ENCODE data around the gene CSGALNACT2. TPM values are rescaled to one million over a fixed set of nuclear protein-coding genes. Genes with fewer than 3 reads are reported as not detected.

Gene CSGALNACT2
- total RNA-seq, 1 donor, result 31.8 TPM

- H3K27me3 ChIP-seq (ENCODE audit: insufficient read depth, low read length), result no peaks in the 10 kb centered on the region
- no peaks in the 10 kb centered on the region for H3K9me3 ChIP-seq (ENCODE audit: low read depth, low read length)
- H3K36me3 ChIP-seq (ENCODE audit: insufficient read depth, low read length), result peaks cover 5% of the 10 kb centered on the region
- DNase-seq (ENCODE audit: insufficient read length, low spot score, missing footprints), result no peak
- H3K4me1 ChIP-seq (ENCODE audit: insufficient read depth, low read length), result peaks cover 27% of the 10 kb centered on the region
- H3K4me3 ChIP-seq (ENCODE audit: insufficient read depth, low read length), result no peak overlapping the region
- H3K27ac ChIP-seq (ENCODE audit: low read depth, low read length), result no peak overlapping the region
- peaks cover 81% of the 10 kb centered on the region for H3K79me2 ChIP-seq (ENCODE audit: insufficient read depth, low read length)
- TF ChIP-seq CTCF (IDR thresholded peaks at IDR 0.05; ENCODE audit: extremely low read depth, low read depth, low read length), result no peak
- no peak overlapping the region for H3K4me2 ChIP-seq (ENCODE audit: insufficient read depth, low read length)
- peaks cover 20% of the 10 kb centered on the region for H4K20me1 ChIP-seq (ENCODE audit: insufficient read depth, low read length)
- no peak overlapping the region for H2AFZ ChIP-seq (ENCODE audit: low read length)
These were observed 18.5 kb downstream of the CSGALNACT2 start for GRCh38 chr10:43156590-43157341.

GRCh38 chr10:43158636-43159035 lies 20.4 kb downstream of the CSGALNACT2 start:
- Histone ChIP-seq H3K4me1 (ENCODE audit: insufficient read depth, low read length) (peaks cover 26% of the 10 kb centered on the region), H3K4me2 (ENCODE audit: insufficient read depth, low read length) (no peak overlapping the region), H3K4me3 (ENCODE audit: insufficient read depth, low read length) (no peak overlapping the region), H3K79me2 (ENCODE audit: insufficient read depth, low read length) (peaks cover 81% of the 10 kb centered on the region), H3K27me3 (ENCODE audit: insufficient read depth, low read length) (no peaks in the 10 kb centered on the region), H4K20me1 (ENCODE audit: insufficient read depth, low read length) (peaks cover 10% of the 10 kb centered on the region), H3K27ac (ENCODE audit: low read depth, low read length) (no peak overlapping the region), H3K9me3 (ENCODE audit: low read depth, low read length) (no peaks in the 10 kb centered on the region), H3K36me3 (ENCODE audit: insufficient read depth, low read length) (peaks cover 20% of the 10 kb centered on the region), H2AFZ (ENCODE audit: low read length) (no peak overlapping the region)
- no peak for TF ChIP-seq CTCF (IDR thresholded peaks at IDR 0.05; ENCODE audit: extremely low read depth, low read depth, low read length)
- no peak for DNase-seq (ENCODE audit: insufficient read length, low spot score, missing footprints)

- TF ChIP-seq CTCF (IDR thresholded peaks at IDR 0.05; ENCODE audit: extremely low read depth, low read depth, low read length), result no peak
- Histone ChIP-seq H3K79me2 (ENCODE audit: insufficient read depth, low read length) (peaks cover 77% of the 10 kb centered on the region), H4K20me1 (ENCODE audit: insufficient read depth, low read length) (peaks cover 5% of the 10 kb centered on the region), H3K36me3 (ENCODE audit: insufficient read depth, low read length) (peaks cover 29% of the 10 kb centered on the region), H3K4me2 (ENCODE audit: insufficient read depth, low read length) (peak overlapping the region; percentile 64), H3K9me3 (ENCODE audit: low read depth, low read length) (no peaks in the 10 kb centered on the region), H3K27me3 (ENCODE audit: insufficient read depth, low read length) (no peaks in the 10 kb centered on the region), H3K4me1 (ENCODE audit: insufficient read depth, low read length) (peaks cover 26% of the 10 kb centered on the region), H3K4me3 (ENCODE audit: insufficient read depth, low read length) (peak overlapping the region; percentile 21), H2AFZ (ENCODE audit: low read length) (no peak overlapping the region), H3K27ac (ENCODE audit: low read depth, low read length) (peak overlapping the region; percentile 94)
- DNase-seq (ENCODE audit: insufficient read length, low spot score, missing footprints), result peak; percentile 87
These were observed 22.0 kb downstream of the CSGALNACT2 start for GRCh38 chr10:43160046-43160920.

GRCh38 chr10:43160921-43161255 lies 22.6 kb downstream of the CSGALNACT2 start:
- no peaks in the 10 kb centered on the region for H3K27me3 ChIP-seq (ENCODE audit: insufficient read depth, low read length)

More at GRCh38 chr10:43160921-43161255, 22.6 kb downstream of the CSGALNACT2 start:
- Histone ChIP-seq H3K27ac (ENCODE audit: low read depth, low read length) (peak overlapping the region; percentile 94), H4K20me1 (ENCODE audit: insufficient read depth, low read length) (peaks cover 5% of the 10 kb centered on the region), H3K36me3 (ENCODE audit: insufficient read depth, low read length) (peaks cover 29% of the 10 kb centered on the region), H2AFZ (ENCODE audit: low read length) (no peak overlapping the region), H3K9me3 (ENCODE audit: low read depth, low read length) (no peaks in the 10 kb centered on the region), H3K79me2 (ENCODE audit: insufficient read depth, low read length) (peaks cover 77% of the 10 kb centered on the region), H3K4me2 (ENCODE audit: insufficient read depth, low read length) (peak overlapping the region; percentile 64), H3K4me3 (ENCODE audit: insufficient read depth, low read length) (no peak overlapping the region), H3K4me1 (ENCODE audit: insufficient read depth, low read length) (peaks cover 26% of the 10 kb centered on the region)
- no peak for DNase-seq (ENCODE audit: insufficient read length, low spot score, missing footprints)
- no peak for TF ChIP-seq CTCF (IDR thresholded peaks at IDR 0.05; ENCODE audit: extremely low read depth, low read depth, low read length)
